ENCODE measurements around the gene C19orf73. TPM values are rescaled to one million over a fixed set of nuclear protein-coding genes. Genes with fewer than 3 reads are reported as not detected.

C19orf73 gene
- total and polyA plus RNA-seq, 2 experiments from 2014 or later = 8.1 to 9.1 TPM

- H3K27ac Mint-ChIP-seq = no peak overlapping the region
Observed at GRCh38 chr19:49114630-49115363, 4.1 kb downstream of the C19orf73 start.

DNA sequence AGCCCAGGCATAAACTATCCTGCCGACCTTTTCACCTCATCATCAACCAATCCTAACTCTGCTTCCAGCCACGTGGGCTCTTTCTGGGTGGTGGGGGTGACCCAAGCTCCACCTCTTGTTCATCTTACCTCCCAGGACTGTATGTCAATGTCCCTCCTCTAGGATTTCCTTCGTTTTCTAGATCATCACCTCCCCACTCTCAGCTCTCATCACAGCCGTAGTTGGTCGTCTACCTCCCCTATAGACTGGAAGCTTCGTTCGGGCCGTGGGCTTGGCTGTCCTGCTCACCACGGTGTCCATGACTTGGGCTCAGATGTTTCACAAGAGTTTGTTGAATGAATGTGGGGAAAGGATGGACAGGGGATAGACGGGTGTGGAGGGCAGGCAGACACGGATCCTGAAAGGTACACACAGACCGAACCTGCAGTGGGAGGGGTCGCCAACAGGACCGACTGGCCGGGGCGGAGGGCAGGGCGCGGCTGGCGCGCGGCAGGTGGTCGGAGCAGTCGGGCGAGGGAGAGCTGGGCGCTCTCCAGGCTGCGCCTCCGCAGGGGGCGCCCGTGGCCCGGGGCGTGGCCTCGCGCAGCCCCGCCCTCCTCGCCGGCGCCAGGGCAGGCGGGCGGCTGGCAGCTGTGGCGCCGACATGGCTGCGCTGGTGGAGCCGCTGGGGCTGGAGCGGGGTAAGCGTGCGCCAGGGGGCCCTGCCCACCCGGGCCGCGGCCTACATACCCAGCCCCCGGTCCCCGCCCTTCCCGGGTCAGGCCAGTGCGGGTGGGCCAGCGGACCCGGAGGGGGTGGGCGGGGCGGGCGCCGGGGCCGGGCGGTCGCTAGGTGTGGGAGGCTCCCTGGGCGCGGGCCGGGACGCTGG lies 4.9 kb downstream of the C19orf73 start, which contains the start of gene LIN7B:
Gene LIN7B (plus strand): TSS at position 609 of the 868 bp plus-strand sequence. CDS start 35 bp downstream, at position 644.
- H3K4me3 Mint-ChIP-seq = peak within 1 kb of the TSS; percentile 78
- Histone ChIP-seq H3K27me3 (ENCODE audit: insufficient read depth) (peaks cover 5% of the 10 kb centered on the region; the same call in 1 of the 2 replicates), H3K4me2 (peak within 1 kb of the TSS; percentile 96)

More at GRCh38 chr19:49114630-49115363, 4.1 kb downstream of the C19orf73 start:
- peak; percentile 58 for ATAC-seq
- Histone ChIP-seq H2AFZ (peak overlapping the region; percentile 89), H3K4me1 (ENCODE audit: insufficient read depth) (peaks cover 8% of the 10 kb centered on the region), H3K4me3 (peak overlapping the region; percentile 80), H3K9me2 (ENCODE audit: insufficient read depth) (no peaks in the 10 kb centered on the region), H3F3A (replicated peaks; ENCODE audit: low read depth) (peaks cover 5% of the 10 kb centered on the region), H4K20me1 (replicated peaks; ENCODE audit: insufficient read depth) (peaks cover 7% of the 10 kb centered on the region; the same call in 1 of the 2 replicates), H3K4me2 (peak overlapping the region; percentile 82), H3K27me3 (ENCODE audit: insufficient read depth) (peaks cover 10% of the 10 kb centered on the region), H3K36me3 (ENCODE audit: insufficient read depth) (no peaks in the 10 kb centered on the region), H3K27ac (ENCODE audit: low read depth) (no peak overlapping the region), H3K79me2 (replicated peaks; ENCODE audit: insufficient read depth) (no peaks in the 10 kb centered on the region)
- DNase-seq (ENCODE audit: low spot score) = peak; percentile 88
- Mint-ChIP-seq H3K4me3 (peak overlapping the region; percentile 74), H3K36me3 (ENCODE audit: low read depth) (no peaks in the 10 kb centered on the region; the same call in 2 of the 3 replicates), H3K9me3 (no peaks in the 10 kb centered on the region), H3K4me1 (peaks cover 10% of the 10 kb centered on the region), H3K27me3 (ENCODE audit: insufficient read depth, low read depth, poor library complexity) (peaks cover 32% of the 10 kb centered on the region)
- peak; percentile 56; the same call in 1 of the 2 replicates for TF ChIP-seq POLR2AphosphoS5 (IDR thresholded peaks at IDR 0.05; ENCODE audit: low read depth)
- TF ChIP-seq, protein P1, sequence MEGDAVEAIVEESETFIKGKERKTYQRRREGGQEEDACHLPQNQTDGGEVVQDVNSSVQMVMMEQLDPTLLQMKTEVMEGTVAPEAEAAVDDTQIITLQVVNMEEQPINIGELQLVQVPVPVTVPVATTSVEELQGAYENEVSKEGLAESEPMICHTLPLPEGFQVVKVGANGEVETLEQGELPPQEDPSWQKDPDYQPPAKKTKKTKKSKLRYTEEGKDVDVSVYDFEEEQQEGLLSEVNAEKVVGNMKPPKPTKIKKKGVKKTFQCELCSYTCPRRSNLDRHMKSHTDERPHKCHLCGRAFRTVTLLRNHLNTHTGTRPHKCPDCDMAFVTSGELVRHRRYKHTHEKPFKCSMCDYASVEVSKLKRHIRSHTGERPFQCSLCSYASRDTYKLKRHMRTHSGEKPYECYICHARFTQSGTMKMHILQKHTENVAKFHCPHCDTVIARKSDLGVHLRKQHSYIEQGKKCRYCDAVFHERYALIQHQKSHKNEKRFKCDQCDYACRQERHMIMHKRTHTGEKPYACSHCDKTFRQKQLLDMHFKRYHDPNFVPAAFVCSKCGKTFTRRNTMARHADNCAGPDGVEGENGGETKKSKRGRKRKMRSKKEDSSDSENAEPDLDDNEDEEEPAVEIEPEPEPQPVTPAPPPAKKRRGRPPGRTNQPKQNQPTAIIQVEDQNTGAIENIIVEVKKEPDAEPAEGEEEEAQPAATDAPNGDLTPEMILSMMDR (conservative IDR thresholded peaks at IDR 0.05; ENCODE audit: low read depth in 2 of 2) = no peak
- peak; percentile 51 for TF ChIP-seq CREB1 (CRISPR knock-in tag; IDR thresholded peaks at IDR 0.05; ENCODE audit: low read depth)
- no peak for TF ChIP-seq EZH2 (IDR thresholded peaks at IDR 0.05; ENCODE audit: low read depth, unreplicated experiment)
- TF ChIP-seq, protein P2, sequence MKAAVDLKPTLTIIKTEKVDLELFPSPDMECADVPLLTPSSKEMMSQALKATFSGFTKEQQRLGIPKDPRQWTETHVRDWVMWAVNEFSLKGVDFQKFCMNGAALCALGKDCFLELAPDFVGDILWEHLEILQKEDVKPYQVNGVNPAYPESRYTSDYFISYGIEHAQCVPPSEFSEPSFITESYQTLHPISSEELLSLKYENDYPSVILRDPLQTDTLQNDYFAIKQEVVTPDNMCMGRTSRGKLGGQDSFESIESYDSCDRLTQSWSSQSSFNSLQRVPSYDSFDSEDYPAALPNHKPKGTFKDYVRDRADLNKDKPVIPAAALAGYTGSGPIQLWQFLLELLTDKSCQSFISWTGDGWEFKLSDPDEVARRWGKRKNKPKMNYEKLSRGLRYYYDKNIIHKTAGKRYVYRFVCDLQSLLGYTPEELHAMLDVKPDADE (IDR thresholded peaks at IDR 0.05) = peak; percentile 96

More for the DNA sequence above, 4.9 kb downstream of the C19orf73 start, which contains the start of gene LIN7B:
- Histone ChIP-seq H4K20me1 (replicated peaks; ENCODE audit: insufficient read depth) (peaks cover 13% of the 10 kb centered on the region; the same call in 1 of the 2 replicates), H3K9me2 (ENCODE audit: insufficient read depth) (no peaks in the 10 kb centered on the region), H3K4me3 (peak within 1 kb of the TSS; percentile 80), H3K79me2 (replicated peaks; ENCODE audit: insufficient read depth) (no peaks in the 10 kb centered on the region), H2AFZ (peak within 1 kb of the TSS; percentile 99), H3K36me3 (ENCODE audit: insufficient read depth) (no peaks in the 10 kb centered on the region), H3K27ac (ENCODE audit: low read depth) (no peak within 1 kb of the TSS), H3K4me1 (ENCODE audit: insufficient read depth) (peaks cover 8% of the 10 kb centered on the region), H3F3A (replicated peaks; ENCODE audit: low read depth) (peaks cover 11% of the 10 kb centered on the region)
- DNase-seq (ENCODE audit: low spot score) (peak; percentile 84), ATAC-seq (peak; percentile 37)
- H3K9me3 Mint-ChIP-seq = no peaks in the 10 kb centered on the region
- no peak for TF ChIP-seq EZH2phosphoT487 (IDR thresholded peaks at IDR 0.05; ENCODE audit: unreplicated experiment)
- TF ChIP-seq, protein P1 (conservative IDR thresholded peaks at IDR 0.05; ENCODE audit: low read depth in 2 of 2) = peak; percentile 36 to 39; a peak in 3 of 4 replicates
- peaks cover 11% of the 10 kb centered on the region for H3K4me1 Mint-ChIP-seq
- H3K27me3 Mint-ChIP-seq (ENCODE audit: insufficient read depth, low read depth, poor library complexity) = peaks cover 30% of the 10 kb centered on the region
- no peak within 1 kb of the TSS for H3K27ac Mint-ChIP-seq
- H3K36me3 Mint-ChIP-seq (ENCODE audit: low read depth) = peaks cover 7% of the 10 kb centered on the region

Data from GM23338 (cell line).